ENCODE measurements around the gene PGA4.

DNA sequence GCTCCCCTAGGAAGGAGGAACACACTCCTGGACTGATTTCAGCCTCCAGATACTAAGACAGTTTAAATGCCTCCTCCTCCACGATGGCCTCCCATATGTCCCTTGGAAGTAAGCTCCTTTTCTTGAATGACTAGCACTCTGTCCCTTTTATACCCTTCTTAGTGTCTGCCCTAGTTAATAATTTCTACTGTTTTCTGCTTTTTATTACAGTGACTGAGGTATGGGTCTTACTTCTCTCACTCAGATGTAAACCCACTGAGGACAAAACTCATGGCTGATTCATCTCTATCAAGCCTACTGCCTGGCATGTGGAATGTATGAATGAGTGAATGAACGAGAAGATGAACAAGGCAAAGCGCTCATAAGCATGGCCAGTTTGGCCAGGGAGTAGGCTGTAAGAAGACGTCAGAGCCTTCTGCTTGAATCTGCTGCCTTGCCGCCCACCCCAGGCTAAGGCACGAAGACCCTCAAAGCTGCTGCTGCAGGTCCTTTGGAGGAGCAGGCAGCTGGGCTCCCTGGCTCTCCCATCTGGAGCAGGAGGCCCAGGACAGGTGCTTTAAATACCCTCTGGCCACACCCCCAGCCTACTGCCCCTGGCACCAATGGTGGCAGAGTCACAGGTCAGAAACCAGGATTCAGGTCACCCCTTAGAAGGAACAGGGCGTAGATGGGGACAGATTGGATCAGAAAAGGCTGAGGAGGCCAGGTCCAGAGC, 27.0 kb upstream of the PGA4 start:
- TF ChIP-seq, protein P1, sequence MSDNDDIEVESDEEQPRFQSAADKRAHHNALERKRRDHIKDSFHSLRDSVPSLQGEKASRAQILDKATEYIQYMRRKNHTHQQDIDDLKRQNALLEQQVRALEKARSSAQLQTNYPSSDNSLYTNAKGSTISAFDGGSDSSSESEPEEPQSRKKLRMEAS (IDR thresholded peaks at IDR 0.05): no peak
- TF ChIP-seq, protein P2, sequence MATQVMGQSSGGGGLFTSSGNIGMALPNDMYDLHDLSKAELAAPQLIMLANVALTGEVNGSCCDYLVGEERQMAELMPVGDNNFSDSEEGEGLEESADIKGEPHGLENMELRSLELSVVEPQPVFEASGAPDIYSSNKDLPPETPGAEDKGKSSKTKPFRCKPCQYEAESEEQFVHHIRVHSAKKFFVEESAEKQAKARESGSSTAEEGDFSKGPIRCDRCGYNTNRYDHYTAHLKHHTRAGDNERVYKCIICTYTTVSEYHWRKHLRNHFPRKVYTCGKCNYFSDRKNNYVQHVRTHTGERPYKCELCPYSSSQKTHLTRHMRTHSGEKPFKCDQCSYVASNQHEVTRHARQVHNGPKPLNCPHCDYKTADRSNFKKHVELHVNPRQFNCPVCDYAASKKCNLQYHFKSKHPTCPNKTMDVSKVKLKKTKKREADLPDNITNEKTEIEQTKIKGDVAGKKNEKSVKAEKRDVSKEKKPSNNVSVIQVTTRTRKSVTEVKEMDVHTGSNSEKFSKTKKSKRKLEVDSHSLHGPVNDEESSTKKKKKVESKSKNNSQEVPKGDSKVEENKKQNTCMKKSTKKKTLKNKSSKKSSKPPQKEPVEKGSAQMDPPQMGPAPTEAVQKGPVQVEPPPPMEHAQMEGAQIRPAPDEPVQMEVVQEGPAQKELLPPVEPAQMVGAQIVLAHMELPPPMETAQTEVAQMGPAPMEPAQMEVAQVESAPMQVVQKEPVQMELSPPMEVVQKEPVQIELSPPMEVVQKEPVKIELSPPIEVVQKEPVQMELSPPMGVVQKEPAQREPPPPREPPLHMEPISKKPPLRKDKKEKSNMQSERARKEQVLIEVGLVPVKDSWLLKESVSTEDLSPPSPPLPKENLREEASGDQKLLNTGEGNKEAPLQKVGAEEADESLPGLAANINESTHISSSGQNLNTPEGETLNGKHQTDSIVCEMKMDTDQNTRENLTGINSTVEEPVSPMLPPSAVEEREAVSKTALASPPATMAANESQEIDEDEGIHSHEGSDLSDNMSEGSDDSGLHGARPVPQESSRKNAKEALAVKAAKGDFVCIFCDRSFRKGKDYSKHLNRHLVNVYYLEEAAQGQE (IDR thresholded peaks at IDR 0.05): no peak
- TF ChIP-seq, protein P3, sequence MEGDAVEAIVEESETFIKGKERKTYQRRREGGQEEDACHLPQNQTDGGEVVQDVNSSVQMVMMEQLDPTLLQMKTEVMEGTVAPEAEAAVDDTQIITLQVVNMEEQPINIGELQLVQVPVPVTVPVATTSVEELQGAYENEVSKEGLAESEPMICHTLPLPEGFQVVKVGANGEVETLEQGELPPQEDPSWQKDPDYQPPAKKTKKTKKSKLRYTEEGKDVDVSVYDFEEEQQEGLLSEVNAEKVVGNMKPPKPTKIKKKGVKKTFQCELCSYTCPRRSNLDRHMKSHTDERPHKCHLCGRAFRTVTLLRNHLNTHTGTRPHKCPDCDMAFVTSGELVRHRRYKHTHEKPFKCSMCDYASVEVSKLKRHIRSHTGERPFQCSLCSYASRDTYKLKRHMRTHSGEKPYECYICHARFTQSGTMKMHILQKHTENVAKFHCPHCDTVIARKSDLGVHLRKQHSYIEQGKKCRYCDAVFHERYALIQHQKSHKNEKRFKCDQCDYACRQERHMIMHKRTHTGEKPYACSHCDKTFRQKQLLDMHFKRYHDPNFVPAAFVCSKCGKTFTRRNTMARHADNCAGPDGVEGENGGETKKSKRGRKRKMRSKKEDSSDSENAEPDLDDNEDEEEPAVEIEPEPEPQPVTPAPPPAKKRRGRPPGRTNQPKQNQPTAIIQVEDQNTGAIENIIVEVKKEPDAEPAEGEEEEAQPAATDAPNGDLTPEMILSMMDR (IDR thresholded peaks at IDR 0.05; ENCODE audit: low read depth, low read length, missing input control): no peak
- TF ChIP-seq EGR1 (IDR thresholded peaks at IDR 0.05; ENCODE audit: low read depth in 2 of 2): no peak
- TF ChIP-seq, protein P4, sequence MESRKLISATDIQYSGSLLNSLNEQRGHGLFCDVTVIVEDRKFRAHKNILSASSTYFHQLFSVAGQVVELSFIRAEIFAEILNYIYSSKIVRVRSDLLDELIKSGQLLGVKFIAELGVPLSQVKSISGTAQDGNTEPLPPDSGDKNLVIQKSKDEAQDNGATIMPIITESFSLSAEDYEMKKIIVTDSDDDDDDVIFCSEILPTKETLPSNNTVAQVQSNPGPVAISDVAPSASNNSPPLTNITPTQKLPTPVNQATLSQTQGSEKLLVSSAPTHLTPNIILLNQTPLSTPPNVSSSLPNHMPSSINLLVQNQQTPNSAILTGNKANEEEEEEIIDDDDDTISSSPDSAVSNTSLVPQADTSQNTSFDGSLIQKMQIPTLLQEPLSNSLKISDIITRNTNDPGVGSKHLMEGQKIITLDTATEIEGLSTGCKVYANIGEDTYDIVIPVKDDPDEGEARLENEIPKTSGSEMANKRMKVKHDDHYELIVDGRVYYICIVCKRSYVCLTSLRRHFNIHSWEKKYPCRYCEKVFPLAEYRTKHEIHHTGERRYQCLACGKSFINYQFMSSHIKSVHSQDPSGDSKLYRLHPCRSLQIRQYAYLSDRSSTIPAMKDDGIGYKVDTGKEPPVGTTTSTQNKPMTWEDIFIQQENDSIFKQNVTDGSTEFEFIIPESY (IDR thresholded peaks at IDR 0.05): no peak
- TF ChIP-seq RXRA (IDR thresholded peaks at IDR 0.05): no peak
- TF ChIP-seq TAF1 (conservative IDR thresholded peaks at IDR 0.05): no peak
- no peak for TF ChIP-seq SP1 (IDR thresholded peaks at IDR 0.05)

Measured in liver (tissue), 3 donors.